NCI-H1417 (cell line): ENCODE measurements around the gene CHD6.

Source experiments
- DNase-seq, 3 experiments: peaks; one replicate each; lab custom pipeline; 2025; lab: John Stamatoyannopoulos, UW

The CHD6 gene

GRCh38 chr20:41617902-41618806 is at the start of gene CHD6:
Gene CHD6 (minus strand): TSS chr20:41618377. CDS start chr20:41551337, 67,040 bp downstream.
- peak; percentile 99 to 100 (median 100) for DNase-seq

GRCh38 chr20:41664584-41664983 is 46.4 kb upstream of the CHD6 start:
- DNase-seq: peak in 1 of 3 experiments; percentile 19

GRCh38 chr20:41657655-41658054 is 39.5 kb upstream of the CHD6 start:
- DNase-seq: no peak

GRCh38 chr20:41655962-41656618 is 37.9 kb upstream of the CHD6 start:
- DNase-seq: peak; percentile 10 to 99 (median 86)

GRCh38 chr20:41654884-41655283 is 36.7 kb upstream of the CHD6 start:
- no peak for DNase-seq

- DNase-seq: peak; percentile 79 to 92 (median 90)
Measured at GRCh38 chr20:41654292-41654691, 36.1 kb upstream of the CHD6 start.

- peak; percentile 86 to 100 (median 98) for DNase-seq
Measured at GRCh38 chr20:41650231-41650948, 32.2 kb upstream of the CHD6 start.

GRCh38 chr20:41649489-41649888 is 31.3 kb upstream of the CHD6 start:
- DNase-seq: peak; percentile 78 to 92 (median 79)

- no peak for DNase-seq
Measured at GRCh38 chr20:41645372-41645771, 27.2 kb upstream of the CHD6 start.

GRCh38 chr20:41643504-41643938 is 25.3 kb upstream of the CHD6 start:
- peak; percentile 40 to 86 (median 67) for DNase-seq

- no peak for DNase-seq
Measured at GRCh38 chr20:41639630-41640029, 21.5 kb upstream of the CHD6 start.

GRCh38 chr20:41638456-41638855 is 20.3 kb upstream of the CHD6 start:
- no peak for DNase-seq

- DNase-seq: peak in 1 of 3 experiments; percentile 19
Measured at GRCh38 chr20:41635158-41635557, 17.0 kb upstream of the CHD6 start.

GRCh38 chr20:41632896-41633295 is 14.7 kb upstream of the CHD6 start:
- no peak for DNase-seq

GRCh38 chr20:41631826-41632225 is 13.6 kb upstream of the CHD6 start:
- DNase-seq: no peak

- no peak for DNase-seq
Measured at GRCh38 chr20:41630846-41631245, 12.7 kb upstream of the CHD6 start.

GRCh38 chr20:41627611-41628244 is 9.6 kb upstream of the CHD6 start:
- no peak for DNase-seq

GRCh38 chr20:41627001-41627495 is 8.9 kb upstream of the CHD6 start:
- no peak for DNase-seq

GRCh38 chr20:41623625-41624375 is 5.6 kb upstream of the CHD6 start:
- DNase-seq: no peak

- no peak for DNase-seq
Measured at GRCh38 chr20:41622584-41622983, 4.4 kb upstream of the CHD6 start.

GRCh38 chr20:41621971-41622370 is 3.8 kb upstream of the CHD6 start:
- no peak for DNase-seq
